NCI-H1694 treated with DMSO at 0.1 percent for 48 hours (cell line): ENCODE data around the gene PCNX4.

Source experiments
- DNase-seq: peaks from one replicate; lab custom pipeline; 2025; lab: John Stamatoyannopoulos, UW

Gene PCNX4

GRCh38 chr14:60174352-60175254 is 82.9 kb downstream of the PCNX4 start:
- no peak for DNase-seq

- DNase-seq = no peak
These were observed 83.7 kb downstream of the PCNX4 start for GRCh38 chr14:60175255-60175902.

- DNase-seq = no peak
These were observed 86.4 kb downstream of the PCNX4 start for GRCh38 chr14:60178164-60178563.

GRCh38 chr14:60178820-60179219 is 87.1 kb downstream of the PCNX4 start:
- no peak for DNase-seq

- no peak for DNase-seq
These were observed 87.7 kb downstream of the PCNX4 start for GRCh38 chr14:60179431-60179869.

- DNase-seq = no peak
These were observed 91.4 kb downstream of the PCNX4 start for GRCh38 chr14:60183138-60183537.

GRCh38 chr14:60183741-60184140 is 92.0 kb downstream of the PCNX4 start:
- DNase-seq = no peak

- DNase-seq = peak; percentile 77
These were observed 92.6 kb downstream of the PCNX4 start for GRCh38 chr14:60184146-60184904.

GRCh38 chr14:60184905-60185555 is 93.3 kb downstream of the PCNX4 start:
- no peak for DNase-seq

GRCh38 chr14:60188115-60188514 is 96.4 kb downstream of the PCNX4 start:
- no peak for DNase-seq

- DNase-seq = no peak
These were observed 97.0 kb downstream of the PCNX4 start for GRCh38 chr14:60188696-60189095.

GRCh38 chr14:60189923-60190840 is 98.5 kb downstream of the PCNX4 start:
- DNase-seq = no peak

- no peak for DNase-seq
These were observed 103.6 kb downstream of the PCNX4 start for GRCh38 chr14:60195179-60195810.

- no peak for DNase-seq
These were observed 104.6 kb downstream of the PCNX4 start for GRCh38 chr14:60196291-60196690.

GRCh38 chr14:60197629-60198303 is 106.0 kb downstream of the PCNX4 start:
- DNase-seq = no peak

- no peak for DNase-seq
These were observed 107.6 kb downstream of the PCNX4 start for GRCh38 chr14:60199321-60199720.

GRCh38 chr14:60204104-60204842 is 112.5 kb downstream of the PCNX4 start:
- DNase-seq = no peak

GRCh38 chr14:60204843-60205774 is 113.4 kb downstream of the PCNX4 start:
- no peak for DNase-seq
